GM21423 (cell line): ENCODE results near the gene TLE1.
A peak's percentile ranks its signal among the peaks of the same experiment; 100 is the strongest.
"Not testable (repeated sequence)": the region's sequence is repeated elsewhere in the genome, so short reads cannot be mapped to it uniquely, and the experiment has no call there.

Experiments used
- ATAC-seq: cut with Tn5 transposase; IDR thresholded peaks from one replicate; pipeline ENCODE4 v1.9.1; 2021; ENCODE audit warnings: mild to moderate bottlenecking, moderate library complexity; ENCODE audit not compliant: unreplicated experiment

The TLE1 gene

DNA sequence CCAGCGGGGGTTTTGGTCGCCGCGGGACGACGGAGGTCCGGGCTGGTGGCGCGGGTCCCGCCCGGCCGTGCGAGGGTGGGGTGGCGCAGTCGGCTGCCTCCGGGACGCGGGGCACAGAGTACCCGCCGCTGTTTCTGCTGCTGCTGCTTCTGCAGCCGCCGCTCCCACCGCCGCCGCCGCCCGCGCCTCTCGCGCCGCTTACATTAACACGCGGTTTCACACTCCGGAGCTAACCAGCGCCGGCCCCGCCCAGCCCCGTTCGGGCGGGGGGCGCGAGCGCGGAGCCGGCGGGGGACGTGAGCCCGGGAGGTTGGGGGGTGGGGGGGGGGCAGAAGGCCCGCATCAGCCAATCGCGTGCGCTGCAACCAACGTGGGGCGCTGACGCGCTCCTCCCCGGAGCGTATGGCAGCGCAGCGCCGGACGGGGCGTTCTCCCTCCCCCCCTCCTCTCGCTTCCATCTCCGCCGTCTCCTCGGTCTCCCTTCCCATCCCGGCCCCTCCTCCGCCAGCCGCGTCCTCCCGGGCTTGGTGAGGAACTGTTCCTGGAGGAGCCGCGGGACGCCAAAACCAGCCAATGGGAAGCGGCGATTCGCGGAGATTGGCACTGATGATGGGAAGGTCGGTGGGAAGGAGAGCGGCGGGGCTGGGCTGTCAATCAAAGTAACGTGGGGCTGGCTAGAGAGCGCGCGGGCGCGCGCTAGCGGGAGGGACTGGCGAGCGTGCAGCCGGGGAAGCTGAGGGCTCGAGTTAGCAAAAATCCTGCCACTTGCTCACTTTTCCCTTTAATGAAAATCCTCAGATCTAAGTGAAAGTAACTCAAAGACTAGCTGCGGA, at the start of gene TLE1:
Gene TLE1, minus strand, starts transcription at position 205 of the 833 bp plus-strand sequence. CDS start 1,307 bp downstream, outside the sequence.
- peak; percentile 80 for ATAC-seq

DNA sequence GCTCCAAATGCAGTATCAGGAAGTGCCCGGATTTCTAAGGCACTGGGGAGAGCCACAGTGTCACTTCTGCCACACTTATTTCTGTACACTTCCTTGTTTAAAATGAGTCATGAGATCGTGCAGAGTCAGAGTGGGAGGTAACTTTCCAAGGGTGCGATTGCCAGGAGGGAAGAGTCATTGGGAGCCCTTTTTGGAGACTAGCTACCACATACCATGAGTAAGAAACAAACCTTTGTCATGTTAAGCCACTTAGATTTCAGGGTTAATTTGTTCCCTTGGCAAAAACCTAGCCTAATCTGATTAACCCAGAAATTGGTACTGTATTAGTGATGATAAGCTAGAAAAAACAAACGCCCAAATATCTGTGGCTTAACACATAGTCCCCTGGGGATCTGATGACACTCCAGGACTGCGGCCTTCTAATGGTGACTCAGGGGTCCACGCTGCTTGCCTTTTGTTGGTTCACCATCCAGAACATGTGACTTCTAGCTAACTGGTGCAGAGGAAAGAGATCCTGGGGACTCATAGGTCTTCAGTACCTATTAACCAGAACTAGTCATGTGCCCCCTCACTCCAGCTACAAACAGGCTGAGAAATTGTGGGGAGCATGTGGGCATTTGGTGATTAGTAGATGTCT, 48.6 kb upstream of the TLE1 start:
- ATAC-seq: no peak

DNA sequence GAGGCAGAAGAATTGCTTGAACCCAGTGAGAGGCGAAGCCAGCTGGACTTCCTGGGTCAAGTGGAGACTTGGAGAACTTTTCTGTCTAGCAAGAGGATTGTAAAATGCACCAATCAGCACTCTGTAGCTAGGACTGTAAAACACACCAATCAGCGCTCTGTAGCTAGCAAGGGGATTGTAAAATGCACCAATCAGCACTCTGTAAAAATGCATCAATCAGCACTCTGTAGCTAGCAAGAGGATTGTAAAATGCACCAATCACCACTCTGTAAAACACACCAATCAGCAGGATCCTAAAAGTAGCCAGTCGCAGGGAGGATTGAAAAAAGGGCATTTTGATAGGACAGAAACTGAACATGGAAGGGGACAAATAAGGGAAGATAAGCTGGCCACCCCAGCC, 41.2 kb upstream of the TLE1 start:
- not testable (repeated sequence) for ATAC-seq

- peak; percentile 73 for ATAC-seq
Measured at GRCh38 chr9:81729135-81729534, 39.8 kb upstream of the TLE1 start.

GRCh38 chr9:81724242-81724889, 35.0 kb upstream of the TLE1 start:
- ATAC-seq: no peak

GRCh38 chr9:81722277-81722676, 32.9 kb upstream of the TLE1 start:
- no peak for ATAC-seq

- ATAC-seq: no peak
Measured at GRCh38 chr9:81720450-81721086, 31.2 kb upstream of the TLE1 start.

- no peak for ATAC-seq
Measured at GRCh38 chr9:81719972-81720371, 30.6 kb upstream of the TLE1 start.

DNA sequence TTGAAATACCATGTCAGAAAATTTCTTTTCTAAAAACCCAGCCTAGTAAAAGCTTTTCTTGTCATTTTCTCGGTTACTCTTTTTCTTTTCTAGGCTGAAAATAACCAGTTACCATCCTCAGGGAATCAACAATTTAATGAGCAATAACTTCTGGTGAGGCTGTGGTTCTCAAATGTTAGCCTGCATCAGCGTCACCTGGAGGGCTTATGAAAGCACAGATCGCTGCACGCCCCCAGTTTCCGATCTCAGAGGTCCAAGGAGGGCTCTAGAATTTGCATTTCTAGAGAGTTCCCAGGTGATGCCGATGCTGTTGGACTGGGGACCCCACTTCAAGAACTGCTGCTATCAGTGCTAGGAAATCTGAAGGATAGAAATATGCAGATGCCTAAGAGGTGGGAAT, 28.9 kb upstream of the TLE1 start:
- no peak for ATAC-seq

DNA sequence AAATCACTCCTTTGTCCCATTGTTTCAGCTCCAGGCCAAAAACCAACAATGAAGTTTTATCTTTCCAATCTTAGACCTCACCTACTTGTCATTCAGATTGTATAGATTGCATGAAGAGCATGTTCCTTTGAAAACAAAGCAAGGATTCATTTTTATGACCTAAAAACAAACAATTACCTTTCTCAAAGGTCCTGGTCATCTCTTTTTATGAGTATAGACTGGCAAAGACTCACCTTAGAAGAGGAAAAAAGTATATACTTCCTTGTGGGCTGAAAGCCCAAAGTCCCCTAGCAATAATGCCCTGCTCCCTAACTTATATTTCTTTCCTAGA, 28.4 kb upstream of the TLE1 start:
- ATAC-seq: no peak

GRCh38 chr9:81717061-81717746, 27.9 kb upstream of the TLE1 start:
- no peak for ATAC-seq

GRCh38 chr9:81716409-81716808, 27.1 kb upstream of the TLE1 start:
- no peak for ATAC-seq

DNA sequence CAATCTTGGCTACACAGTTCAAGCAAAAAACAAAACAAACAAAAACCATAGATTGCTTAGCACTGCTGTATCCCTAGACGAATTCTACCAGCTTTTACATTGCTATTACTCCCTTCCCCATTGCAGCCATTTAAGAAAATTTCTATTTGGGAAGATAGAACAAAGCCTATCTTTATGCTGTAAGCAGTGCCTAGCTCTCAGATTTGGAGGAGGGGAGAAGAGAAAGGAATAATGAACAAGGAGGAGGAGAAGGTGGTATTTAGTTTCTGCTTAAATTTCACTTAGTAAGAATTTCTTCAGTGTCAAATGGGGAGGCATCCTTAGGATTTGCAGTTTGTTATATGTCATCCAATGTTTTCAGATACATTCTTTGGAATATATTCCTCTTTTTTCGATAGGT, 16.2 kb upstream of the TLE1 start:
- ATAC-seq: no peak

- ATAC-seq: no peak
Measured at GRCh38 chr9:81694541-81694940, 5.2 kb upstream of the TLE1 start.

DNA sequence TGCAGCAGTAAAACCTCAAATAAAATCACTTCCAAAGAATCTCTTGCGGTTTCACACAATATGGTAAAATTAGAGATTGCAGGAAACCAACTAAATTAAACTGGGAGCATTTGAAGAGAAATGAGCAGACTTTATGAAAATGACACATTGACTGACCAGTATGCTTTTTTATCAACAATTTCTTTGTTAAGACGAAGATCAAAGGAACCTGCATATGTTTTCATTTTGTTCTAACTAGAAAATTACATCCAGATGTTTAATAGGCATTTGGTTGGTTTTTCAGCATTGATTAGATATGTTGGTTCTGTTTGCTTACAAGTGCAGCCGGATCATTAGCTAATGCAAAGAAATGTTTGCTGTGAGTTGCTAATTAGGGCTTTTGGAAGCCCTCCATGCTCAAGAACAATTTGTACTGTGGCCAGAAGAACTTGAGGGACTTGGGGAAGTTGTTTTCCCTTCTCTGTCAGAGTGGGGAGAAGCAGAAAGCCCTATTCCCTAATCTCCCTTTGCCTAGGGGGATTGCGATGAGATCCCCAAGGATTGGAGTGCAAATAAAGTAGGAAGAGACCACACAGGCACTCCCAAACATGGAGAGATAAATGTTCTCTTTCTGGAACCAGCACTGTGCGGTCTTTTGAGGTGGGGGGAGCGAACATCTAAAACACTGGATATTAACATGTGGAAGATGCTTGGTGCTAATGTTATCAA, 4.5 kb upstream of the TLE1 start:
- no peak for ATAC-seq

GRCh38 chr9:81690251-81690851, 1.0 kb upstream of the TLE1 start:
- no peak for ATAC-seq

- not testable (repeated sequence) for ATAC-seq
Measured at GRCh38 chr9:81689093-81689342, 329 bp downstream of the TLE1 start.

DNA sequence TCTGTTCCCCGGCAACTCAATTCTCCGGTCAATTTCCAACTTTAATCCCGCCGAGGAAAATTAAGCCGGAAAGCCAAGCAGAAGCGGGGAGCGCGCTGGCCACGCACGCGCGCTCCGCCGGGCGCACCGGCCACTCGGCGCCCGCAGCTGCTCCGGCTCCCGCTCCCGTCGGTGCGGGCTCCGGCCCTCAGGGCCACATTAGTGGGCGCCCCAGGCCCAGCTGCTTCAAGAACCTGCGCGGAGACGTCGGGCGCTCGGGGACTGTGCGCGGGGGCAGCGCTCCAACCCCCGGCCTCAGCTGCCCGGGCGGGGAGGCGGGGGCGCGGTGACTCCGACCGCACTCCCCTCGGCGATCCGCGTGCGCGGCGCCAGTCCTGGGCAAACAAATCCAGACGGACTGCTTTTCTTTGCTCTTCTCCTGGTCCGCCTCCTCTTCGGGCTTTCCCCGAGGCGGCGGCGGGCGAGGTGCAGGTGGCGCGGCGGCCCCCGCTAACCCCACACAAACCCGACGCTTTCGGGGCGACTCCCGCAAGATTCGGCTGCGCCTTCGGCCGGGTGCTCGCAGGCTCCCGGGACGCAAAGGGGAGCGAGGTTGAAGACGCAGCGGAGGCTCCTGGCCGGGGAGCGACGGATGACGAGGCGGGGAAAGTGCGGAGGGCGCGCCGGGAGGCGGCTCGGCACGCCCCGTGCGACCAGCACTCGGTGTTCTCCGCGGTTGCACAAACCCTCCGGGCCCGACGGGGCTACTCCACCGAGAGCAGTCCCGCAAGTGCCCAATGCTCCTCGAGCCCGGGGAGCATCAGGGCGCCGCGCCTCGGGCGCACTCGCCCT, 870 bp downstream of the TLE1 start:
- peak; percentile 8 for ATAC-seq

DNA sequence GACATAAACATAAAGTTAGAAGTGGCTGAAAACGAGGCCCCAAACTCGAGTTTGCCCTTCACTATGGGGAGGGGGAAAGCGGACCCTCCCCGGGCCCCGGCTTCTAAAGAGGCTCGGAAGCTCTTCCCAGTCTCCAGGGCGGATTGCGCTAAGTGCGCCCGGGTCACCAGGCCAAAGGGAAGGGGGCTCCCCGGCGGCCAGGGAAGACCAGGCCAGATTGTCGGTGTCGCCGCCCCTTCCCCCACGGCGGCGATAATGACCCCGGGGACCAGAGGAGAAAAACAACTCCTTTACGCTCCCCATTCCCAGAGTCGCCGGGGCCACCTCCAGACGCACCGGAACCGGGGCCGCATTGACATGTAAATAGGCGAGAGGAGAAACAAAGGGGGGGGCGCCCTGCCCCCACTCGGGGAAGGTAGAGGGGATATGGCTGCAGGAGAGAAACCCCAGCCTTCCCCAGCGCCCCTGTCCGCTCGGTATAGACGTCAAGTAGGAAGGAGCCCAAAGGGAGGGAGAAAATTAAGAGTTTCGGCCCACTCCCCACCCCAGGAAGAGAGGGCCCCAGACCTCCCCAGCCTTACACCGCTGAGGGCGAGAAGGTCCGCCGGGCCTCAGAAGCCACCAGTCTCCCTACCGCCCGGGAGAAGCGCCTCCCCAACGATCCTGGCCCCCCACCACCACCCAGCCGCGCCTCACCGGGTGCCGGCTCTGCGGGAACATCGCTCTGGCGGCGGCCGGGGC, 1.7 kb downstream of the TLE1 start:
- no peak for ATAC-seq
